NK-92 (cell line): Measurements from ENCODE around the gene CHAT.

Experiments
- DNase-seq: peaks from one replicate; lab custom pipeline; 2025; ENCODE audit not compliant: unreplicated experiment; lab: John Stamatoyannopoulos, UW

The CHAT gene

DNA sequence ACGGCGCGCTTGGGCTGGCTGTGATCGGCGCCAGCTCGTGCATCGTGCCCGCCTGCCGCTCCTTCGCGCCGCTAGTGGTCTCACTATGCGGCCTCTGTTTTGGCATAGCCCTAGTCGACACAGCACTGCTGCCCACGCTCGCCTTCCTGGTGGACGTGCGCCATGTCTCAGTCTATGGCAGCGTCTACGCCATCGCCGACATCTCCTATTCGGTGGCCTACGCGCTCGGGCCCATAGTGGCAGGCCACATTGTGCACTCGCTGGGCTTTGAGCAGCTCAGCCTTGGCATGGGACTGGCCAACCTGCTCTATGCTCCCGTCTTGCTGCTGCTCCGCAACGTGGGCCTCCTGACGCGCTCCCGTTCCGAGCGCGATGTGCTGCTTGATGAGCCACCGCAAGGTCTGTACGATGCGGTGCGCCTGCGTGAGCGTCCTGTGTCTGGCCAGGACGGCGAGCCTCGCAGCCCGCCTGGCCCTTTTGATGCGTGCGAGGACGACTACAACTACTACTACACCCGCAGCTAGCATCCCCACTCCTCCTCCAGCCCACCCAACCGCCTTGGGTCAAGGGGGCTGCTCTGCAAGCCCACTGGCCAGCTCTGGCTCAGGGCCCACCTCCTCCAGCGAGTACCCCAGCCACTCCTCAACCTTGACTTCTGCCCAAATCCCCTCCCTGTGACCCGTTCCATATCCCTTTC, 1.9 kb upstream of the CHAT start:
- no peak for DNase-seq

DNA sequence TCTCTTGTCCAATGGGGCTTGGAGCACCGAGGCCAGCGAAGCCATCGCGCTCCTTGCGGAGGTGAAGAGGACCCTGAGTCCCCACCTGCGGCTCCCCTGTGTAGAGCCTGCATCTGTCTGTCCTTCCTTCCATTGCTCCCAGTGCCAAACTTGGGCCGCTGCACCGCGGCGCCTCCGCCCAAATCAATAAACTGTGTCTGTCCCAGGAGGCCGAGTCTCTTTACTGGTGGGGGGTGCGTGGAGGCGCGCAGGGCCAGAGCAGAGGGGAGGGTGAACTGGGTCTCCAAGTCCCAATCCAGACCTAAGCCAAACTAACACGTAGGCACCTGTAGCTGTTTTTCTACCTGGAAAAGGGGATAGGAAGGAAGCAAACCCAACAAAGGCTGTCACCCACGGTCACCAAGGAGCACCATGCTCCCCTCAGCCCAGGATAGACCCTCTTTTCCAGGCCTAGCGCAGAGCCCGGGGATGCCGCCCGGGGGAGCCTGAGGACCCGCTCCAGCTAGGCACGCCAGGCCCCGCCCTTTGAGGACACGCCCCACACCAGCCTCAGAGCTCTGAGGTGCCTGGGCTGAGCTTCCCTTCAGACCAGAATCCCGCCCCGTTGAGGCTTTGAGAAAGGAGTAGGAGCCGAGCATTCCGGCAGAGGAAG, 1.2 kb upstream of the CHAT start:
- no peak for DNase-seq

DNA sequence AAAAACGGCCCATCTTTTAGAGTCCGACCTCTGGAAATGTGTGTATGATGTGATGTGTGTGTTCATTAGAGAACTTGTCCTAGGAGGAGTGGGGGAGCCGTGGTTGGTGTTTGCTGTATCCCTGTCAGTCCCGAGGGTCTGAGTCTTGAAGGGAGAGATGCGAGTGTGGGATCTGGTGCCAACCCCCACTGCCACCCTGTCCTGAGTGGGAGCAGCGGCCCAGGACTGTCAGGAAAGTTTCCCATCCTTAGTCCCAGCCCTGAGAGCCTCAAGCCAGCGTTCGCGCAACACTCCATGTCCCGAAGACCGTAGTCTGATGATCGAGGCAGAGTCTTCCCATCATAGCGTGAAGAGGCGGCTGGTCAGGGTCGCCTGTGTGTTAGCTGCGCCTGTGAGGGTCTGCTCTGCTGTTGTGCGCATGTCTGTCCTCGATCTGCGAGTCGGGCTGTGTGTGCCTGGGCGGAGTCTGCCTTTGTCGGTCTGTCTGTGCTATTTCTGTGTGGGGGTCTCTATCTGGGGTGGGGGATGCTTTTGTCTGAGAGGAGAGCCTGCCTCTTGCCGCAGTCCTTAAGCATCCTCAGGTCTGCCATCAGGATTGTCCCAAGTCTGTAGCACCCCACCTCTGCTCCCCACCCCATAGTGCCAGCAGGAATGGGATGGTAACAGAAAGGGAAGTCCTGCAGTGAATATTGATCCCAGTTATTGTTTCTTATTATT, 514 bp upstream of the CHAT start:
- DNase-seq: no peak

DNA sequence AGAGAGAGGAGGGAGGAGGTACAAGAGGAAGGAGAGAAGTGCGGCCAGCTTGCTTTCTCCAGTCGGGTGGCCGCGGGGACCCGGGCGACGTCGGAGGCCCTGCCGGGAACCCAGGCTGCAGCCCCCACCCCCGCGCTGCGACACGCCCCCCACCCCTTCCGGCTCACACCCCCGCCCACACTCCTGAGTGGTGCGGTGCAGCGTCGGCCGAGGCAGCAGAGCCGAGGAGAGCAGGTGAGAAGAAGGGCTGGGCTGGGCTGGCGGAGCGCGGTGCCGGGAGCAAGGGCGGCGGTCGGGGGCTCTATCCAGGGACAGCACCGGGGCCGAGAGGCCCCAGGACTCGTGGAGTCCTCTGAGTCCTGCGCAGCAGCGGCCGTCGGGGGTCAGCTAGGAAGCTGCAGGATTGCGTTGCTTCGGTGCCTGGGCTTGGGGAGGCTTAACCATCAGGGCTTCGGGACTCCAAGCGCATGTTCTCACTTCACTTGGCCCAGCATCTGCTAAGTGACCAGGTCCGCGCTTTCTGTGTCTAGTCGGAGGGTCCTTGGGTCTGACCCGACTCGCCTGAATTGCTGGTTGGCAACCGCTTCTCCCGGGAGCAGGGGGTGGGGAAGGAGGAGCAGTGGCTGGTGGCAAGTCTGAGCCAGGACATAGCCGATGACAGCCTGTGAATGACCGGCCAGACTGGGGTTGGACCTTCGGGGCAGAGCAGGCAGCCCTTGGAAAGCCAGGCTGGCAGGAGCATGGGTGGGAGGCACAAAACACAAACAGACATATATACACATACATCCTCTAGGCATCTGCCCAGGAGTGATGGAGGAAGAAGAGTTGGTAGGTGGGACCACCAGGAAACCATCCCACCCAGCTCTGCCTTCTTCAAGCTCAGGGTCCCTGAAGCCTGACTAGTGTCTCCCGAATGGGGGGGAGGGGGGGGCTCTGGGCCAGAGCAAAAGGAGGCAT, 683 bp downstream of the CHAT start:
- DNase-seq: no peak

DNA sequence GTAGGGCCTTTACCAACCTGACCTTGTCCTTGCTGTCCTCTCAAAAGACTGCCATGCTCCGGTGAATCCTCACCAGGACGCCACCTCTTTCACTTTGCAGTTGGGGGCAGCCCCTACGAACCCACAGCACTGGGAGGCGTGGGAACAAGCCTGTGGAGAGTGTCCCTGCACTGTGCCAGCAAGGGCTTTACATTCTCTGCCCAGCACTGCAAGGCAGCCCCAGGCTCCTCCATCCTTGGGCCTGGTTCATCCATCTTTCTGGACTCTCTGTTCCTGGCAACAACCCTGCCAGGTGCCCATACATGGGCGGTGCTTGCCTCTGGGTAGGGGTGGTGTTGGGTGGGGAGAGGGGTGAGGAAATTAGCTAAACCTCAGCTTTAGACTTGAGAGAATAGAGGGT, 1.4 kb downstream of the CHAT start:
- no peak for DNase-seq

DNA sequence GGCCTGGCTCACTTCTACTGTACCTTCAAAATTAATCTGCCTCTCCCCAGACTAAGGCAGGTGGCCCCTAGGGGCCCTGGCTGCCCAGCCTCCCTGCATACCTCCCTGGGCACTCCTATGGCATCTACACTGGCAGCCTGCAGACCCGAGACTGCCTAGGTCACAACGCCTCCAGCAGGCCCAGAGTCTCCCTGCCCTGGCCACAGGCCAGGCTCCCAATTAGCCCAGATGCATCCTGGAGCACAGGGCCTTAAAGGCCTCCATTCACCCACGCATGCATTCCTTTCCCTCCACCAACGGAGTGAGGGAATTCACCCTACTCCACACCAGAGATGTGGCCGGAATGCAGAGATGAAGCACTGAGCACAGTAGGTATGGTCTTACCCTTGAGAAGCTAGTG, 1.9 kb downstream of the CHAT start:
- DNase-seq: no peak

DNA sequence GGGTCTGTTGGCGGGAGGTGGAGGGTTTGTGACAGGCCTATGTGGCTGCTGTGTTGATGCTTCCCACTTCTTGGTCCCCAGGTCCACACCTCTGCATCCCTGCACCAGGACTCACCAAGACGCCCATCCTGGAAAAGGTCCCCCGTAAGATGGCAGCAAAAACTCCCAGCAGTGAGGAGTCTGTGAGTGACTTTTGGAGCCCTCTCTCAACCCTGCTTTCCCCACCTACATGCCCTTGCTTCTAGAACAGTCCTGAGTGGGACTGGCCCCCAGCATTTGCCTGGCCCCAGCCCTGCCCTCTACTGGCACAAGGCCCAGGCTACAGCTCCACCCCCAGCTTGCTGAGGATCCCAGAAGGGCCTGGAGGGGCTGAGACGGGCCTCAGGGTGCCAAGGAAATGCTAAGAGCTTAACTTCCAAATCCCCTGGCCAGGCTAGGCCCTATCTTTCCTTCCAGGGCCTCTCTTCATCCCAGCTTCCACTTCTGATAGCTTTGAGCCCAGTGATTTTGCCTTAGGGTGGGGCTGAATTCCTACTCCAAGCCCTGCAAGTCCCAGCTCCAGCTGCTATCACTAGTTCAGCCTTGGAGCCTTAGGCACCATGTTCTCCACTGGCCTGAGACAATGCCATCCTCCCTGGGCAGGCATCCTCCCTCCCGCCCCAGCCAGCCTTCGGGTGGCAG, 2.7 kb downstream of the CHAT start:
- DNase-seq: no peak

DNA sequence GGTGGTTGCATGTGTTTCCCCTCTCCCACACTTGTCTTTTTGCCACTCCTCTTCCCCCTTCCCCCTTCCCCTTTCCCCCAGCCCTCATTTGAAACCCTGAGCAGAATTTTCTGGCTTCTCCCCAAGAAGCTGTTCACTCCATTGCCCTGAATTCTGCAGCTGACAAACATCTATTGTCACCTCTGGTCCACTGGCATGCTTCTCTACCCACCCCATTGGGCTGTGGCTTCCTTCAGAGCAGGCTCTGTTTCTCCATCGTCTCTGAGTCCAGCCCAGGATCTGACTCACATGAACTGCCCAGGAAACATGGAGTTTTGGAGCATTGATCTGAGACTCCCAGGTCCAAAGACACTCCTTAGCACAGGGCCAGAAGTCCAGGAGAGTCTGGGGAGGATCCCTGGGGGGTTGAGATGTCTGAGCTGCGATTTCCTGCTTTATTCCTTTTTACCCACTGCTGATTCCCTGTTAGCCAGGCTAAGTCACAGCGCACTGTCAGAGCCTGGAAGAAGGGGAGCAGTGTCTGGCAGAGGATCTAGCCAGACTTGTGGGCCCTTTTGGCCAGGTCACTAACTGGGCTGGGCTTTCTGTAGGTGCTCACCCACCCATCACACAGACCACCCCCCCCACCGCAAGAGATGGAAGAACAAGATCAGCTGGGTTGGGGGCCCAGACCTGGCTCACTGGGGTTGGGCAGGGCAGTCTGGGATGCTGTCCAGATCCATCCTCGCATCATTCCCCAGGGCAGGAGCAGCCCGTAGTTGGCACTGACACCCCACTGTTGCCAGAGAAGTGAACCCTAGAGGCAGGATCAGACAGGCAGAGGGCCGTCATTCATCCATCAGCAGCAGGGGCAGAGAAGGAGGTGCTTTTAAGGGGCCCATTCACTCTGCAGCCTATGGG, 3.5 kb downstream of the CHAT start:
- no peak for DNase-seq

DNA sequence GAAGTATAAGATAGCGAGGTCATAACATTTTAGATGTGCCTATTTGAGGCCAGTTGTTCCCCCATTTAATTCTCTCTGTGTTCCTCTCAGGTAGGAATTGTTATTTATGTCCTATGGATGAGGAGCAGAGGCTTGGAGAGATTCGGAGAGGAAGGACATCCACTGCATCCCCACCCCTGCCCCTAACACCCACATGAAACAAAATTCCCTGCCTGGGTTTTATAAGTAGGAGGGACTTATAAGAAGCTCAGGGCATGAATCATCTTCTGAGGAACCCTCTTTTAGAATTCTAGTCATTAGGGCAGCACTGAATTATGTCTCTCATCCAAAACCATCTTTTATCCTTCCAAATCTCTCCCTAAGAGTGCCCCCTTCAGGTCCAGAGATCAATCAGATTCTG, 5.0 kb downstream of the CHAT start:
- no peak for DNase-seq

DNA sequence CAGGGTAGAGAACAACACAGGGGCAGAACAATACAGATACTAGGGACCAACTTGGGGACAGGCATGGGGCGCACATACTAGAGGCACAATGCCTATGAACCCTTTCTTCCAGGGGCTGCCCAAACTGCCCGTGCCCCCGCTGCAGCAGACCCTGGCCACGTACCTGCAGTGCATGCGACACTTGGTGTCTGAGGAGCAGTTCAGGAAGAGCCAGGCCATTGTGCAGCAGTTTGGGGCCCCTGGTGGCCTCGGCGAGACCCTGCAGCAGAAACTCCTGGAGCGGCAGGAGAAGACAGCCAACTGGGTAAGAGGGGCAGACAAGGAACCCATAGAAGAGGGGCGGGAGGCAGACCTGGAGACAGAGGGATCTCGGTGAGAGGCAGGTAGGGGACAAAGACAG, 5.8 kb downstream of the CHAT start:
- no peak for DNase-seq

DNA sequence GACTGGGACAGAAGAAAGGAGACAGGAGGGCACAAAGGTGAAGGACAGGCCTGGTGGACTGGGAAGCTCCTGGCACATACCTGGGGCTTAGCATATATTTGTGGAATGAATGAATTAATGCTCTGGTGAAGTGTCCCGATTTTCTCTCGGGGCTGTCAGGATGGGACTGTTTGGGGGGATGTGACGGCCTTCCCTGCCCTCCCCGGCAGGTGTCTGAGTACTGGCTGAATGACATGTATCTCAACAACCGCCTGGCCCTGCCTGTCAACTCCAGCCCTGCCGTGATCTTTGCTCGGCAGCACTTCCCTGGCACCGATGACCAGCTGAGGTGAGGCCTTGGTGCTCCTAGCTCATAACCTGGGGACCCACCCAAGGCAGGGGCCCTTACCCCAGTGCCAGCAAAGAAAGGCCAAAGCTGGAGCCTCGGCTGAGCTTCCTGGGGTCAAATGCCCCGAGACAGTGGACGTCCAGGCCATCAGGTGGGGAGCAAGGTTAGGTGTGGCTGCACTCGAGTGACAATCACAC, 6.5 kb downstream of the CHAT start:
- no peak for DNase-seq

DNA sequence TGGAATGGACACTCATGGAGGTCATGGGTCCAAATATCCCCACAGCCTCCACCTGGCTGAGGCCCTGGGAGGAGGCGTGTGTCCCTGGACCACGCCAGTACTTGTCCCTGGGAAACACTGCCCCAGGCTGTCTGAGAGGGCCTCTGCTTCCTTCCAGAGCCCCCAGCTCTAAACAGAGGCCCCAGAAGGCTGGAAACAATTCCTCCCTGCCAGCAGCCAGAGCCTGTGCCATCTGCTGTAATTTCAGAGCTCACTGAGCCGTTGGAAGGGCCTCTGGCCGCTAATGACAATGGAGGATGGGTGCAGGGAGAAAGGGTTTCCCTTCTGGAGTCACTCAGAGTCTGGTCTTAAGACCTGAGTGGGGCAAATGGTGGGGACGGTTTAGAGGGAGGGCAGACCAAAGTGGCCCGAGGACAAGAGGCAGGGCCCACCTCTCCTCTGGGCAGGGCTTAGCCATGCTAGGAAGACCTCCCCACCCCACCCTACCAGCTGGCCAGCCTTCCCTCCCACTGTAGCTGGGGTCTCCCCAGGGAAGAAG, 7.1 kb downstream of the CHAT start:
- DNase-seq: no peak

DNA sequence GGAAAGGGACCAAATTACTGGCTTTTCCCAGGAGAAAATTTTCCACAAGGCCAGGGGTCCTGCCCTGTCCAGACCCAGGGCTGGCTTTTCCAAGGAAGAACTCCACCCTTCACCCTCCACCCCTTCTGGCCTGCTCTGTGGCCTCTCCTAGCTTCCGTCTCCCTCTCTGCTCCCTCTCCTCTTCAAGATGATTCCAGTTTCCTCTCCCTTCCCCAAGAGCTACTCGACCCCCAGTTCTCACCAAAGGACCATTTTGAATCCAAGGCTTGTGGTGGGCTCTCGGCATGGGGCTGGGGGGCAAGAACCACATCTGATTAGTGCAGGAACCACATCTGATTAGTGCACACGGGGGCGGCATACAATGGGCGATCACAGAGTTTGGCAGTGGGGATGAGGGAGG, 7.7 kb downstream of the CHAT start:
- DNase-seq: no peak

DNA sequence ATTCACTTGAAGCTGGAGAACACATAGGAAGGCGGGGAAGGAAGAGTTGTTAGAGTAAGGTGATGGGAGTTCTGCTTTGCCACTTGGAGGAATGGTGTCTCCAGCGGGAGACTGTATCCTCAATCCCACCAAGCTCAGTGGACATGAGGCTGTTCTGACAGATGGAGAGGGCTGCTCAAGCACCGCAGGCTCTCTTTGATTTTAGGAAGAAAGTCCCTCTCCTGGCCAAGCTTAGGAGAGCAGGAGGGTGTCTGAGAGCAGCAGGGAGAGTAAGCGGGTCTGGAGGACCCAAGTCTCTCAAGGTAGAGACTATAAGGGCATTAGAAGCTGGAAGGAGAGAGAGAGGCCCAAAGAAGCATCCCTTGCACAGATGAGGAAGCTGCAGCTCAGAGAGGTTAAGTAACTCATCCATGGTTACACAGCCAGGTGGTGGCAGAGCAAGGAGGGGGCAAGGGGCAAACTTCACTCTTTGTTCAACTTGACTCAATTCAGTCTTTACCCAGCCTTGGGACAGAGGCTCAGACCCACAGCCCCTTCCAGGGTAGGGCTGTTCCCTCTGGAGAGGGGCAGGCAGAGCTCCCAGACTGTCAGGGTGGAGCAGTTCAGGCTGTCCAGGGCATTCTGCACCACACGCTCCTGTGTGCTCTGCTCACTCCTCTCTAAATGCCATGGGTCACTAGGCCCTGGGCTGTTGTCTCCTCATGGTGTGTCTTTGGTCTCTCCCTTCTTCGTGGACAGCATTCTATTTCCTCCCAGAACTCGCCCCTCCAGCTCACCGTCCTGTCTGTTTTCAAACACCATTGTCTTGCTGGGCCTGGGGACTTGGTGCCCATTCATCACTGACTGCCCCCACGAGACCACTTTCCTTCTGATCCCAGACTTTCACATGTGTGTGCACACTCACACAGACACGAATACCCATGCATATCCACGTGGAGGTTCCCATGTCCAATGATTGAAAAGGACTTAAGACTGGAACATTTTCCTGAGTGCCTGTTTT, 8.9 kb downstream of the CHAT start:
- no peak for DNase-seq

DNA sequence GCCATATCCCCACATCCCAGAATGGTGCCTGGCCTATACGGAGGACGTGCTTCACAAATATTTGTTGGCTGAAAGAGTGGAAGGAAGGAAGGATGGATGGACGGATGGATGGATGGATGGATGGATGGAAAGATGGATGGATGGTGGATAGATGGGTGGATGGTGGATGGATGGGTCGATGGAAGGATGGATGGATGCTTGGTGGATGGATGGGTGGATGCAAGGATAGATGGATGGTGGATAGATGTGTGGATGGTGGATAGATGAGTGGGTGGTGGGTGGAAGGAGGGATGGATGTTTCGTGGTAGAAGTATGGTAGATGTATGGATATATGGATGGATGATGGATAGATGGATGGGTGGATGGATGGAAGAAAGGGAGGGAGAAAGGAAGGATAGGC, 10.8 kb downstream of the CHAT start:
- DNase-seq: no peak

DNA sequence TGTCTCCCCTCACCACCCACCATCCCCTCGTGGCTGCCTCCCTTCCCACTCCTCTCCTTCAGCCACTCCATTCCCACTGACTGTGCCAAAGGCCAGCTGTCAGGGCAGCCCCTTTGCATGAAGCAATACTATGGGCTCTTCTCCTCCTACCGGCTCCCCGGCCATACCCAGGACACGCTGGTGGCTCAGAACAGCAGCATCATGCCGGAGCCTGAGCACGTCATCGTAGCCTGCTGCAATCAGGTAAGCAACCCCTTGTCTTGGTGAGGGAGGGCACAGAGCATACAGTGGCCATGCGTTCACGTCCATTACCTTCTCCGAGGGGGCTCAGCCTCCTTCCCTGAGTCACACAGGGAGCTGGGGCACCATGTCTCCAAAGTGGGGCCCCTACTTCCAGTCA, 11.6 kb downstream of the CHAT start:
- no peak for DNase-seq

DNA sequence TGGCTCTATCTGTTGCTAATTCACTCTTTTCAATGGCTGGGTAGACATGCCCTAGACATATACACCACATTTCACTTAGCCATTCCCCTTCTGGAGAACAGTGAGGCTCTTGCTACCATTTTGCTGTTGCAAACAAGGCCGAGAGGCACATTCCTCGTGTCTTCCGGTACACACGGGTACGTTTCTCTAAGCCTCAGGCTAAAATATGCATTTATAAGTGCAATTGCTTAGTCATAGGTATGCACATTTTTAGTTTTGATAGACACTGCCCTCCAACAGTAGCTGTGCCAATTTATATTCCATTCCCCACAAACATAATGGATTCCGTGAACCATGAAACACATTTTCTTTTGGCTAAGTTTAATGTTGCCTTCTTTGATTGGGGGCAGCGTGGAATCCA, 13.2 kb downstream of the CHAT start:
- no peak for DNase-seq

DNA sequence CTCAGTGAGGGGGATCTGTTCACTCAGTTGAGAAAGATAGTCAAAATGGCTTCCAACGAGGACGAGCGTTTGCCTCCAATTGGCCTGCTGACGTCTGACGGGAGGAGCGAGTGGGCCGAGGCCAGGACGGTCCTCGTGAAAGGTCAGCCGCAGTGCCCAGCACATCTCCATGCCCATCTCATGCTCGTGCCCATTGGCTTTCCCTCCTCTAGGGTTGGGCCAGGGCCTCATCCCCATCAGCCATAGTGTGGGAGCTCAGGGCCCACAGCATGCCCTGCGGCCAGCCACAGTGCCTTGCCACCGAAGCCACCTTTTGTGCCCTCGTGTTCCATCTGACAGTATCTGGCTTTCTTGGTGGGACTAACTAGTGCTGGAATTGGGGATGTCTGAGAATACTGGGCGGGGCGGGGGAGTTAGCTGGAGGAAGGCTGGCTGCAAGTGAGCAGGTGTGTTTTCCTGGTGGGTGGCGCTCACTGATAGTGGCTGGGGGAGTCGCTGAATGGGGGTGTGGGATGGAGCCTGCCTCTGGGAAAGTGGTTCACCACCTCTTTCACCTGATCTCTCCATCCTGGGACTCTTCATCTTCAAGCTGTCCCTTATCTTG, 13.9 kb downstream of the CHAT start:
- DNase-seq: no peak
